Pancreas (tissue), 10 donors: ENCODE data around the gene CIAPIN1. TPM values are rescaled to one million over a fixed set of nuclear protein-coding genes. Genes with fewer than 3 reads are reported as not detected.

Experiments
- ATAC-seq, 4 donors: fragments of 200-7000 bp; cut with Tn5 transposase; one replicate each; pipeline versions ENCODE4 v1.8.0 to v1.9.1; 2020; ENCODE audit warnings: mild to moderate bottlenecking in 4 of 4, moderate library complexity in 4 of 4
- DNase-seq, 6 donors: peaks; one replicate each; pipeline ENCODE4 v3.0.0-alpha.2; 2020
- FAIRE-seq: peaks from 2 replicates; lab custom pipeline; 2012; peaks lifted over from hg19 to GRCh38; lab: Jason Lieb, UNC
- H3K27ac ChIP-seq, 4 donors: fragments of 200-600 bp; sonication (generic); 1 replicate in 3 of 4; 2 replicates in 1 of 4; pipeline versions ENCODE4 v1.5.0 to v1.8.0; 2020
- H3K27me3 ChIP-seq, 4 donors: fragments of 200-600 bp; one replicate each; pipeline ENCODE4 v1.8.0; 2021
- H3K36me3 ChIP-seq, 3 donors: fragments of 200-600 bp; sonication (generic) in 1 of 3; one replicate each; pipeline versions ENCODE4 v1.5.0 to v1.8.0; 2020 to 2021
- H3K4me1 ChIP-seq, 3 donors: fragments of 200-600 bp; one replicate each; pipeline ENCODE4 v1.8.0; 2021
- H3K4me3 ChIP-seq, 4 donors: fragments of 200-600 bp; sonication (generic) in 2 of 4; one replicate each; pipeline versions ENCODE4 v1.5.0 to v1.8.0; 2020 to 2021
- H3K9me3 ChIP-seq, 4 donors: fragments of 200-600 bp; one replicate each; pipeline ENCODE4 v1.8.0; 2021
- WGBS, 2 donors: extraction: QIAGEN DNeasy Blood & Tissue Kit; methylation state at CpG; one replicate each; pipeline ENCODE4 v1.1.7; 2013; 5-methylcytosine and 5-hydroxymethylcytosine counted together
- intact Hi-C, 3 donors: fragments of 100-400 bp; cut with DNase I; formaldehyde crosslinking; loops; one replicate each; pipeline versions ENCODE4 v1.11.1 to v1.14.2; 2022
- polyA plus RNA-seq, 2 donors: library from polyadenylated mRNA; stranded (reverse); fragments of 200-250 nt; gene quantifications; one replicate each; pipeline ENCODE4 v1.2.3, GENCODE V29; 2013
- total RNA-seq, 6 donors: library from RNA; stranded (reverse); fragmentation: NEBNext Ultra II Directional in 4 of 6; extraction: Animal tissue kit (Norgen Biotek cat#: 25700) in 4 of 6; gene quantifications; one replicate each; pipeline versions ENCODE4 v1.2.1 to v1.2.4, GENCODE V29; 2021 to 2023
- TF ChIP-seq, protein P1 (sequence below), 4 donors: fragments of 200-600 bp; sonication (generic) in 3 of 4; IDR thresholded peaks; one replicate each; pipeline versions ENCODE4 v1.5.0 to v1.8.0; 2021; ENCODE audit warnings: antibody characterized with exemption in 4 of 4
- donor health status: healthy with polysubstance abuse.
- donor health status: DM: no; HTN: no; CAD: no; lungs with moderate emphysema.
- donor health status: DM: no; HTN: no; CAD: no.
- donor health status: control.
- donor health status: control.
- donor health status: Bipolar disorder and iron deficiency.
- donor health status: DM: yes; HTN: yes; CAD: no.
- donor health status: DM: no; HTN: no; CAD: no.
- donor health status: DM: no; HTN: no; CAD: no.
- donor health status: DM: yes; HTN: yes; CAD: no.

The CIAPIN1 gene
- total and polyA plus RNA-seq, 8 donors, result 11.6 to 23.8 (median 17.2) TPM

DNA sequence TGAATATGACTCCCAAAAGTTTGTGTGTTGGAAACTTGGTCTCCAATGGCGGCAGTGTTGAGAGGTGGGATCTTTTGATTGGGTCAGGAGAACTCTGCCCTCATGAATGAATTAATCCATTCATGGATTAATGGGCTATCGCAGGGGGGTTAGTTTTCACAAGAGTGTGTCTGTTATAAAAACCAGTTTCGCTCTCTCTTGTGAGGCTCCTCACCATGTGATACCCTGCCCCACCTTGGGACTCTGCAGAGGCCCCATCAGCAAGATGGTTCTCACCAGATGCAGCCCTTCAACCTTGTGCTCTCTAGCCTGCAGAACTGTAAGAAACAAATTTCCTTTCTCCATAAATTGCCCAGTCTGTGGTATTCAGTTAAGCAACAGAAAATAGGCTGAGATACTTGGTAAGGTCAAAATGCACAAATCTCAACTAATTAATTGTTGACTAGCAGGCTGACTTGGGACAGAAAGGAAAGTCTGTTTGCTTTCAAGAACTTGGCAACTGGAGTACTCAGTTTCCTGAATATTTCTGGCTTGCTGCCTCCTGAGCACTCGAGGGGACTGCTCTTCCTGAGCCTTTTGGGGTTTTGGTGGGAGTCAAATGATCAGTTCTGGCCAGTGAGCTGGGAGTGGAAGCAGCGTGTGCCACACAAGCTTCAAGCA lies 56.4 kb downstream of the CIAPIN1 start:
- H3K4me1 ChIP-seq, result peaks cover 0 to 2% (median 0%) of the 10 kb centered on the region in 3 donors
- H3K27me3 ChIP-seq, result no peaks in the 10 kb centered on the region
- DNase-seq (no peak), ATAC-seq (no peak), FAIRE-seq (no peak)
- TF ChIP-seq, protein P1, sequence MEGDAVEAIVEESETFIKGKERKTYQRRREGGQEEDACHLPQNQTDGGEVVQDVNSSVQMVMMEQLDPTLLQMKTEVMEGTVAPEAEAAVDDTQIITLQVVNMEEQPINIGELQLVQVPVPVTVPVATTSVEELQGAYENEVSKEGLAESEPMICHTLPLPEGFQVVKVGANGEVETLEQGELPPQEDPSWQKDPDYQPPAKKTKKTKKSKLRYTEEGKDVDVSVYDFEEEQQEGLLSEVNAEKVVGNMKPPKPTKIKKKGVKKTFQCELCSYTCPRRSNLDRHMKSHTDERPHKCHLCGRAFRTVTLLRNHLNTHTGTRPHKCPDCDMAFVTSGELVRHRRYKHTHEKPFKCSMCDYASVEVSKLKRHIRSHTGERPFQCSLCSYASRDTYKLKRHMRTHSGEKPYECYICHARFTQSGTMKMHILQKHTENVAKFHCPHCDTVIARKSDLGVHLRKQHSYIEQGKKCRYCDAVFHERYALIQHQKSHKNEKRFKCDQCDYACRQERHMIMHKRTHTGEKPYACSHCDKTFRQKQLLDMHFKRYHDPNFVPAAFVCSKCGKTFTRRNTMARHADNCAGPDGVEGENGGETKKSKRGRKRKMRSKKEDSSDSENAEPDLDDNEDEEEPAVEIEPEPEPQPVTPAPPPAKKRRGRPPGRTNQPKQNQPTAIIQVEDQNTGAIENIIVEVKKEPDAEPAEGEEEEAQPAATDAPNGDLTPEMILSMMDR (IDR thresholded peaks at IDR 0.05), result no peak
- peak overlapping the region in 1 of 4 donors; percentile 19 for H3K27ac ChIP-seq
- H3K9me3 ChIP-seq, result no peaks in the 10 kb centered on the region
- no peaks in the 10 kb centered on the region for H3K36me3 ChIP-seq
- intact Hi-C loops, result no loop called here
- H3K4me3 ChIP-seq, result no peak overlapping the region
- WGBS, 2 donors, result 65 to 66% methylated on average over 5 of the region's 5 CpGs

- DNase-seq (no peak), FAIRE-seq (no peak), ATAC-seq (no peak)
- Histone ChIP-seq H3K36me3 (no peaks in the 10 kb centered on the region), H3K9me3 (no peaks in the 10 kb centered on the region), H3K4me1 (peaks cover 0 to 2% (median 0%) of the 10 kb centered on the region in 3 donors), H3K27ac (no peak overlapping the region), H3K4me3 (no peak overlapping the region), H3K27me3 (no peaks in the 10 kb centered on the region)
- WGBS, 2 donors, result 72 to 81% methylated on average over 3 of the region's 3 CpGs
- intact Hi-C loops, result no loop called here
- TF ChIP-seq, protein P1 (IDR thresholded peaks at IDR 0.05), result no peak
These were observed 58.1 kb downstream of the CIAPIN1 start for GRCh38 chr16:57389087-57389468.

- H3K4me1 ChIP-seq, result peaks cover 0 to 2% (median 0%) of the 10 kb centered on the region in 3 donors
- 47 to 55% methylated on average over 7 of the region's 7 CpGs for WGBS, 2 donors
- no peaks in the 10 kb centered on the region for H3K36me3 ChIP-seq
- ATAC-seq (peak; percentile 21 to 49 (median 34)), DNase-seq (no peak), FAIRE-seq (no peak)
- H3K27me3 ChIP-seq, result no peaks in the 10 kb centered on the region
- intact Hi-C loops, result no loop called here
- H3K9me3 ChIP-seq, result no peaks in the 10 kb centered on the region
- no peak overlapping the region for H3K4me3 ChIP-seq
- TF ChIP-seq, protein P1 (IDR thresholded peaks at IDR 0.05), result no peak
- H3K27ac ChIP-seq, result peak overlapping the region in 1 of 4 donors; percentile 29
These were observed 58.7 kb downstream of the CIAPIN1 start for GRCh38 chr16:57388359-57389086.

DNA sequence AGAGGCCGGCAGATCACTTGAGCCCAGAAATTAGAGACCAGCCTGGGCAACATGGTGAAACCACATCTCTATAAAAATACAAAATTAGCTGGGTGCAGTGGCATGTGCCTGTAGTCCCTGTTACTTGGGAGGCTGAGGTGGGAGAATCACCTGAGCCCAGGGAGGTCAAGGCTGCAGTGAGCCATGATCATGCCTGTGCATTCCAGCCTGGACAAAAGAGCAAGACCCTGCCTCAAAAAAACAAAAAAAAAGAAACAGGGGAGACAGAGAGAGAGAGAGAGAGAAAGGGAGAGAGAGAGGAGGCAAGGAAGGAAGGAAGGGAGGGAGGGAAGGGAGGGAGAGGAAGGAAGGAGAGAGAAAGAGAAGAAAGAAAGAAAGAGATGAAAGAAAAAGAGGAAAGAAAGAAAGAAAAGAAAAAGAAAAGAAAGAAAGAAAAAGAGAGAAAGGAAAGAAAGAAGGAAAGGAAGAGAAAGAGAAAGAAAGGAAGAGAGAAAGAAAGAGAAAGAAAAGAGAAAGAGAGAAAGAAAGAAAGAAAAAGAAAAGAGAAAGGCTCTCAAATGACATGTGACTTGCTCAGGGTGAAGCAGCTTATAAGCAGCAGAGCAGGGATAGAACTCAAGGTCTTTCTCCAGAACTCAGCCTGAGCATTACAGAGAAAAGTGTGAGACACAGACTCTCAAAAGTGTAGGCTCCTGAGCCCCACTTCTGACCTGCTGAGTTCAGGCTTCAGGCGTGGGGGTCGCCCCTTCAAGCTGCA lies 59.4 kb downstream of the CIAPIN1 start:
- Histone ChIP-seq H3K4me3 (no peak overlapping the region), H3K36me3 (no peaks in the 10 kb centered on the region), H3K4me1 (no peaks in the 10 kb centered on the region), H3K27me3 (no peaks in the 10 kb centered on the region), H3K9me3 (no peaks in the 10 kb centered on the region), H3K27ac (peak overlapping the region in 1 of 4 donors; percentile 29)
- WGBS, 2 donors, result 69 to 86% methylated on average over 3 of the region's 3 CpGs
- TF ChIP-seq, protein P1 (IDR thresholded peaks at IDR 0.05), result no peak
- FAIRE-seq (no peak), ATAC-seq (no peak), DNase-seq (no peak)
- intact Hi-C loops, result no loop called here
